ENCODE data around the gene GPR4. TPM values are rescaled to one million over a fixed set of nuclear protein-coding genes. Genes with fewer than 3 reads are reported as not detected.
A peak's percentile ranks its signal among the peaks of the same experiment; 100 is the strongest.

Gene GPR4
- total RNA-seq, 4 donors from 2014 or later = 0.62 to 13.5 (median 6.6) TPM

DNA sequence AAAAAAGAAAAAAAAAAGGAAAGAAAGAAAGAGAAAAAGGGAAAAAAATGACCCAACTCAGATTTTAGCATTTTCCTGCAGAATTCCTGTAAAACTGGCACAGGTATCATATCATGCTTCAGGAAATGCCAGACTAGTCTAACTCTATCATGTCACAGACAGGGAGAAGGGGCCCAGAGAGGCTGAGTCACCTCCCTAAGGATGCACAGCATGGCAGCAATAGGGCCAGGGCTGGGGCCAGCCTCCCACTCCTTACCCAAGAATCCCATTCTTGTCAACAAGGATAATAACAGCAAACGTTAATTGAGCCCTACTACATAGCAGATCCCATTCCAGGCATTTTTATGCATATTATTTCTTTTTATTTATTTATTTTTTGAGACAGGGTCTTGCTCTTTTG lies 8.5 kb downstream of the GPR4 start:
- peaks cover 0 to under 1% of the 10 kb centered on the region in 2 donors for H3K27me3 ChIP-seq
- no peaks in the 10 kb centered on the region for H3K36me3 ChIP-seq
- H3K4me3 ChIP-seq = no peak overlapping the region
- no peaks in the 10 kb centered on the region for H3K9me3 ChIP-seq
- H3K27ac ChIP-seq = no peak overlapping the region
- no peaks in the 10 kb centered on the region for H3K4me1 ChIP-seq
- TF ChIP-seq, protein P1, sequence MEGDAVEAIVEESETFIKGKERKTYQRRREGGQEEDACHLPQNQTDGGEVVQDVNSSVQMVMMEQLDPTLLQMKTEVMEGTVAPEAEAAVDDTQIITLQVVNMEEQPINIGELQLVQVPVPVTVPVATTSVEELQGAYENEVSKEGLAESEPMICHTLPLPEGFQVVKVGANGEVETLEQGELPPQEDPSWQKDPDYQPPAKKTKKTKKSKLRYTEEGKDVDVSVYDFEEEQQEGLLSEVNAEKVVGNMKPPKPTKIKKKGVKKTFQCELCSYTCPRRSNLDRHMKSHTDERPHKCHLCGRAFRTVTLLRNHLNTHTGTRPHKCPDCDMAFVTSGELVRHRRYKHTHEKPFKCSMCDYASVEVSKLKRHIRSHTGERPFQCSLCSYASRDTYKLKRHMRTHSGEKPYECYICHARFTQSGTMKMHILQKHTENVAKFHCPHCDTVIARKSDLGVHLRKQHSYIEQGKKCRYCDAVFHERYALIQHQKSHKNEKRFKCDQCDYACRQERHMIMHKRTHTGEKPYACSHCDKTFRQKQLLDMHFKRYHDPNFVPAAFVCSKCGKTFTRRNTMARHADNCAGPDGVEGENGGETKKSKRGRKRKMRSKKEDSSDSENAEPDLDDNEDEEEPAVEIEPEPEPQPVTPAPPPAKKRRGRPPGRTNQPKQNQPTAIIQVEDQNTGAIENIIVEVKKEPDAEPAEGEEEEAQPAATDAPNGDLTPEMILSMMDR (IDR thresholded peaks at IDR 0.05) = no peak
- TF ChIP-seq POLR2A (IDR thresholded peaks at IDR 0.05) = no peak
- no peak for DNase-seq
- intact Hi-C loops (cut with DNase I; ENCODE audit: low total_unique reads) = no loop called here

DNA sequence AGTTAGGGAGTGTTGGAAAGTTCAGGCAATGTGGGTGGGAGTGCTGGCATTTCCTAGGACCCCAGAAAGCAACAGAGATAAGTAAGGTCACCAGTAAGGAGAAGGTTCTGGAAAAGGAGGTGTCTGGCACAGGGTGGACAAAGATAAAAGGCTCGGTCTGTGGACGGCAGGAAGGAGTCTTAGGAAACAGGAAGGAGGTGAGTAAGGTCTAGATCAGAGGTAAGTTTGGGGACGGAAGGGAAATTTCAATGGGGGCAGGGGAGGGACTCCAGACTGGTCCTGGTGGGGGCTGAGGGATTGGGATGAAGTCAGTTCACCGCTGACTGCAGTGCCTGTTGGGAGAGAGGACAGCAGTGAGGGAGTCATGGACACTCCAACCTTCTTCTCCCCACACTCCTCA lies 9.6 kb downstream of the GPR4 start:
- H3K4me1 ChIP-seq = no peaks in the 10 kb centered on the region
- H3K27me3 ChIP-seq = no peaks in the 10 kb centered on the region
- no peak for DNase-seq
- no peak overlapping the region for H3K27ac ChIP-seq
- no peaks in the 10 kb centered on the region for H3K36me3 ChIP-seq
- no peak overlapping the region for H3K4me3 ChIP-seq
- no peaks in the 10 kb centered on the region for H3K9me3 ChIP-seq
- intact Hi-C loops (cut with DNase I; ENCODE audit: low total_unique reads) = no loop called here
- TF ChIP-seq POLR2A (IDR thresholded peaks at IDR 0.05) = no peak
- TF ChIP-seq, protein P1 (IDR thresholded peaks at IDR 0.05) = no peak

DNA sequence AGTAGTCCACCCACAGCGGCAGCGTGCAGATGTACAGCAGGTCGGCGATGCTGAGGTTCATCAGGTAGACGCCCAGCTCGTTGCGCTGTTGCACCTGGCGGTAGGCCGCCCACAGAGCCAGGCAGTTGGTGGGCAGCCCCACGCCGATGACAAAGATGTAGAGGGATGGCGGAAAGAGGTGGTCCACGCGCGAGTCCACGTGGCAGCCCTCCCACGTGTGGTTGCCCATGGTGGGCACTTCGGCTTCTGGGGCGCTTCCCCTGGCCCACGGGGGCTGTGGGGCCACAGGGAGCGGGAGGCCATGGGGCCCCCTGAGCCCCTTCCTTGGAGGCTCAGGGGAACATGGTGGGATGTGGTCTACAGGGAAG lies 10.4 kb downstream of the GPR4 start:
- Histone ChIP-seq H3K4me1 (no peaks in the 10 kb centered on the region), H3K27me3 (no peaks in the 10 kb centered on the region), H3K36me3 (no peaks in the 10 kb centered on the region), H3K9me3 (no peaks in the 10 kb centered on the region), H3K27ac (no peak overlapping the region), H3K4me3 (no peak overlapping the region)
- no peak for DNase-seq
- intact Hi-C loops (cut with DNase I; ENCODE audit: low total_unique reads) = no loop called here
- TF ChIP-seq, protein P1 (IDR thresholded peaks at IDR 0.05) = no peak
- TF ChIP-seq POLR2A (IDR thresholded peaks at IDR 0.05) = no peak

DNA sequence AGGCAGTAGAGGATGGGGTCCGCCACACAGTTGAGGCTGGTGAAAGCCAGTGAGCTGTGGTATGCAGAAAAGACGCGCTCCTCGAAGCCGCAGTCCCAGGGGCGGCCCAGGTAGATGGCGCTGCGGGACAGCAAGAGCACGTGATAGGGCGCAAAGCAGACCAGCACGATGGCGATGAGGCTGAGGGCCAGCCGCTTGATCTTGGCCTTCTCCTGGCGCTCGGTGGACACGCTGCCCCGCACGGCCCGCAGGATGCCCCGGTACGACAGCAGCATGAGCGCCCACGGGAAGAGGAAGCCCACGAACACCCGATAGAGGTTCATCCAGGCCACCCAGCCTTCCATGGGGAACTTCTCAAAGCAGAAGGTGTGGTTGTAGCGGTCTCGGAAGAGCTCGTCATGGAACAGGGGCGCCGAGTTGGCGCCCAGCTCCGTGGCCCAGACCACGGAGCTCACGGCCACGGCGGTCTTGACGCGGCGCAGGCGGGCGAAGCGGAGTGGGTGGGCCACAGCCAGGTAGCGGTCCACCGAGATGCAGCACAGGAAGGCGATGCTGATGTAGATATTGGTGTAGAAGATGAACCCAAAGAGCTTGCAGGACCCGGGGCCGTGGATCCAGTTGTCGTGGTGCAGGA lies 10.9 kb downstream of the GPR4 start:
- no peaks in the 10 kb centered on the region for H3K4me1 ChIP-seq
- TF ChIP-seq, protein P1 (IDR thresholded peaks at IDR 0.05) = peak in 1 of 4 experiments; percentile 10
- TF ChIP-seq POLR2A (IDR thresholded peaks at IDR 0.05) = no peak
- H3K27ac ChIP-seq = no peak overlapping the region
- H3K4me3 ChIP-seq = no peak overlapping the region
- no peaks in the 10 kb centered on the region for H3K36me3 ChIP-seq
- no peaks in the 10 kb centered on the region for H3K27me3 ChIP-seq
- no peak for DNase-seq
- no peaks in the 10 kb centered on the region for H3K9me3 ChIP-seq
- intact Hi-C loops (cut with DNase I; ENCODE audit: low total_unique reads) = no loop called here

DNA sequence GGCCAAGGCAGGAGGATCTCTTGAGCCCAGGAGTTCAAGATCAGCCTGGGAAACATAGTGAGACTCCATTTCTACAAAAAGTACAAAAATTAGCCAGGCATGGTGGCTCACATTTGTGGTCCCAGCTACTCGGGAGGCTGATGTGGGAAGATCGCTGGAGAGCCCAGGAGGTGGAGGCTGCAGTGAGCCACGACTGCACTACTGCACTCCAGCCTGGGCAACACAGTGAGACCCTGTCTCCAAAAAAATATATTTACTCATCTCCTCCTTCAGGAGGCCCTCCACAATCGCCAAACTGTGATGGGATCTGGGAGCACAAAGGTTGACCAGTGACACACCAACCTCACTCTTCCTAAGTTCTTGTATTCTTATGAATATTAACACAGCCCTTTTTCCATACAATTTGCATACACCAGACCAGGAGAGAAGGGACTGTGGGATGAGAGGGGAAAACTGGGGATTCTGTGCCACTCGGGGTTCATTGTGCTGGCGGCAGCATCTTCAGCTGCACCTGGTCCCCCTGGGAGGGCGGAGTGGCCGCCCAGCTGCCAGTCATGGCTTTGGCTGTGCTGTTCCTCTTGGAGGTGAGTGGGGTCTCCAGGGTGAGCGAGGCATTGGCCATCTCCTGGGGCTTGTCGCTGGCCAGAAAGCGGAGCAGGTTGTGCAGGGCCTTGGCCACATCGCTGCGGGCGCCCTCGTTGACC lies 11.6 kb downstream of the GPR4 start:
- no peak for DNase-seq
- no peaks in the 10 kb centered on the region for H3K4me1 ChIP-seq
- H3K4me3 ChIP-seq = no peak overlapping the region
- H3K9me3 ChIP-seq = no peaks in the 10 kb centered on the region
- no peak overlapping the region for H3K27ac ChIP-seq
- H3K27me3 ChIP-seq = no peaks in the 10 kb centered on the region
- no peaks in the 10 kb centered on the region for H3K36me3 ChIP-seq
- no peak for TF ChIP-seq POLR2A (IDR thresholded peaks at IDR 0.05)
- TF ChIP-seq, protein P1 (IDR thresholded peaks at IDR 0.05) = no peak
- intact Hi-C loops (cut with DNase I; ENCODE audit: low total_unique reads) = no loop called here
